Stimulated activated CD8-positive, alpha-beta memory T cell treated with anti-CD3 and anti-CD28 coated beads, Interleukin-15, amount 100 ng/mL, for 24 hours (primary cell): ENCODE measurements around the gene COL25A1.
"Not testable (repeated sequence)": the region's sequence is repeated elsewhere in the genome, so short reads cannot be mapped to it uniquely, and the experiment has no call there.

ENCODE experiments used
- DNase-seq: peaks from one replicate; pipeline ENCODE4 v3.0.0-alpha.2; 2020; ENCODE audit warnings: low read depth

The COL25A1 gene

GRCh38 chr4:108903464-108904221 lies 398.8 kb downstream of the COL25A1 start:
- DNase-seq = no peak

- DNase-seq = no peak
Observed at GRCh38 chr4:108902769-108903168, 399.7 kb downstream of the COL25A1 start.

GRCh38 chr4:108901291-108901690 lies 401.2 kb downstream of the COL25A1 start:
- no peak for DNase-seq

GRCh38 chr4:108900018-108900580 lies 402.4 kb downstream of the COL25A1 start:
- DNase-seq = no peak

GRCh38 chr4:108893468-108893867 lies 409.0 kb downstream of the COL25A1 start:
- DNase-seq = no peak

GRCh38 chr4:108891896-108892590 lies 410.4 kb downstream of the COL25A1 start:
- DNase-seq = no peak

- DNase-seq = no peak
Observed at GRCh38 chr4:108890484-108890881, 412.0 kb downstream of the COL25A1 start.

- DNase-seq = no peak
Observed at GRCh38 chr4:108889696-108890483, 412.6 kb downstream of the COL25A1 start.

GRCh38 chr4:108888769-108889168 lies 413.7 kb downstream of the COL25A1 start:
- no peak for DNase-seq

- DNase-seq = no peak
Observed at GRCh38 chr4:108887034-108887433, 415.4 kb downstream of the COL25A1 start.

- DNase-seq = no peak
Observed at GRCh38 chr4:108885211-108885610, 417.2 kb downstream of the COL25A1 start.

GRCh38 chr4:108884596-108884995 lies 417.9 kb downstream of the COL25A1 start:
- no peak for DNase-seq

- no peak for DNase-seq
Observed at GRCh38 chr4:108881986-108882385, 420.5 kb downstream of the COL25A1 start.

- no peak for DNase-seq
Observed at GRCh38 chr4:108881190-108881589, 421.3 kb downstream of the COL25A1 start.

- no peak for DNase-seq
Observed at GRCh38 chr4:108878806-108879205, 423.7 kb downstream of the COL25A1 start.

- DNase-seq = no peak
Observed at GRCh38 chr4:108877821-108878220, 424.6 kb downstream of the COL25A1 start.

- no peak for DNase-seq
Observed at GRCh38 chr4:108874806-108875205, 427.7 kb downstream of the COL25A1 start.

- DNase-seq = not testable (repeated sequence)
Observed at GRCh38 chr4:108869970-108870369, 432.5 kb downstream of the COL25A1 start.

GRCh38 chr4:108868606-108869227 lies 433.7 kb downstream of the COL25A1 start:
- DNase-seq = no peak

GRCh38 chr4:108867476-108867875 lies 435.0 kb downstream of the COL25A1 start:
- no peak for DNase-seq

- no peak for DNase-seq
Observed at GRCh38 chr4:108861334-108861733, 441.1 kb downstream of the COL25A1 start.

- DNase-seq = no peak
Observed at GRCh38 chr4:108854786-108855185, 447.7 kb downstream of the COL25A1 start.
